HepG2 (cell line): ENCODE measurements around the gene ATG13. TPM values are rescaled to one million over a fixed set of nuclear protein-coding genes. Genes with fewer than 3 reads are reported as not detected.
A peak's percentile ranks its signal among the peaks of the same experiment; 100 is the strongest.

Experiments
- CAMTA2 ChIP-seq: sonication (generic); formaldehyde crosslinking; IDR thresholded peaks from 2 replicates; pipeline ENCODE4 v1.4.0; 2020; ENCODE audit warnings: mild to moderate bottlenecking, missing genetic modification reagents, borderline replicate concordance
- HNF4A ChIP-seq: sonication (generic); formaldehyde crosslinking; IDR thresholded peaks from 2 replicates; pipeline ENCODE4 v1.4.0; 2020; ENCODE audit warnings: missing genetic modification reagents
- MAFK ChIP-seq, 2 experiments: IDR thresholded peaks in 1 of 2; conservative IDR thresholded peaks in 1 of 2; 2 replicates each; pipeline ENCODE4 v1.6.1; 2011; ENCODE audit warnings: improper control_type of control experiment in 2 of 2, low read length in 2 of 2
- PAX8 ChIP-seq: sonication (generic); formaldehyde crosslinking; IDR thresholded peaks from 2 replicates; pipeline ENCODE4 v1.8.0; 2022; ENCODE audit warnings: mild to moderate bottlenecking, missing genetic modification reagents, borderline replicate concordance
- SAFB2 ChIP-seq: sonication (generic); formaldehyde crosslinking; IDR thresholded peaks from 2 replicates; pipeline ENCODE4 v1.5.1; 2020; ENCODE audit warnings: missing genetic modification reagents, low read depth, mild to moderate bottlenecking, borderline replicate concordance
- SKI ChIP-seq: fragments of 450-650 bp; IDR thresholded peaks from one replicate; pipeline ENCODE4 v1.6.1; 2018; ENCODE audit warnings: mild to moderate bottlenecking; ENCODE audit not compliant: partially characterized antibody
- THYN1 ChIP-seq: sonication (generic); formaldehyde crosslinking; IDR thresholded peaks from 2 replicates; pipeline ENCODE4 v1.8.1; 2023; ENCODE audit warnings: low read depth, mild to moderate bottlenecking, moderate library complexity, missing genetic modification reagents, borderline replicate concordance
- U2AF1 ChIP-seq: fragments of 200-400 bp; formaldehyde crosslinking; optimal IDR thresholded peaks from 2 replicates; pipeline ENCODE3; 2017; ENCODE audit warnings: mild to moderate bottlenecking, low read depth, low read length
- ZMYM3 ChIP-seq: sonication (generic); formaldehyde crosslinking; IDR thresholded peaks from 2 replicates; pipeline ENCODE4 v1.5.1; 2020; ENCODE audit warnings: mild to moderate bottlenecking, missing genetic modification reagents
- ZNF17 ChIP-seq: sonication (generic); formaldehyde crosslinking; IDR thresholded peaks from 2 replicates; pipeline ENCODE4 v1.5.0; 2020; ENCODE audit warnings: mild to moderate bottlenecking, missing genetic modification reagents
- ZNF564 ChIP-seq: sonication (generic); formaldehyde crosslinking; IDR thresholded peaks from 2 replicates; pipeline ENCODE4 v1.8.1; 2023; ENCODE audit warnings: mild to moderate bottlenecking, missing genetic modification reagents
- ZNF567 ChIP-seq: sonication (generic); formaldehyde crosslinking; IDR thresholded peaks from 2 replicates; pipeline ENCODE4 v1.8.1; 2023; ENCODE audit warnings: mild to moderate bottlenecking, missing genetic modification reagents, borderline replicate concordance
- ZNF724P ChIP-seq: sonication (generic); formaldehyde crosslinking; IDR thresholded peaks from 2 replicates; pipeline ENCODE4 v1.8.0; 2022; ENCODE audit warnings: missing genetic modification reagents, borderline replicate concordance
- ZNF775 ChIP-seq: sonication (generic); formaldehyde crosslinking; IDR thresholded peaks from 2 replicates; pipeline ENCODE4 v1.4.0; 2020; ENCODE audit warnings: missing genetic modification reagents, mild to moderate bottlenecking, moderate library complexity, borderline replicate concordance
- ZNF776 ChIP-seq: sonication (generic); formaldehyde crosslinking; IDR thresholded peaks from 2 replicates; pipeline ENCODE4 v1.4.0; 2020; ENCODE audit warnings: mild to moderate bottlenecking, missing genetic modification reagents
- polyA plus RNA-seq, 8 experiments: library from polyadenylated mRNA; depleted of rRNA in 3 of 8; stranded (reverse) in 7 of 8; unstranded in 1 of 8; fragments of >200 nt; fragmentation: Illumina TruSeq in 4 of 8; extraction: Trizol in 4 of 8; gene quantifications; 2 replicates each; pipeline versions ENCODE4 v1.2.1 to v1.2.3, GENCODE V29; 2011 to 2016; ENCODE audit warnings: low read depth in 4 of 8, missing spikeins in 1 of 8, mixed read lengths in 1 of 8; ENCODE audit not compliant: insufficient read depth in 1 of 8
- total RNA-seq, 5 experiments: library from RNA; depleted of rRNA; stranded (reverse); fragments of >200 nt; fragmentation: Illumina TruSeq; extraction: Trizol; gene quantifications; 2 replicates each; pipeline ENCODE4 v1.2.3, GENCODE V29; 2016; ENCODE audit warnings: low read depth in 1 of 5
- TF ChIP-seq, protein P1 (sequence below): sonication (generic); formaldehyde crosslinking; IDR thresholded peaks from 2 replicates; pipeline ENCODE4 v1.5.0; 2020; ENCODE audit warnings: missing genetic modification reagents
- TF ChIP-seq, protein P2 (sequence below): sonication (generic); formaldehyde crosslinking; IDR thresholded peaks from 2 replicates; pipeline ENCODE4 v1.5.0; 2020; ENCODE audit warnings: missing genetic modification reagents
- TF ChIP-seq, protein P3 (sequence below): sonication (generic); formaldehyde crosslinking; IDR thresholded peaks from 2 replicates; pipeline ENCODE4 v1.4.0; 2020; ENCODE audit warnings: mild to moderate bottlenecking, missing genetic modification reagents
- TF ChIP-seq, protein P4 (sequence below): sonication (generic); formaldehyde crosslinking; conservative IDR thresholded peaks from 2 replicates; pipeline ENCODE4 v1.8.1; 2023; ENCODE audit warnings: missing genetic modification reagents
- TF ChIP-seq, protein P5 (sequence below), 2 experiments: sonication (generic) in 1 of 2; formaldehyde crosslinking in 1 of 2; IDR thresholded peaks; 2 replicates each; pipeline versions ENCODE4 v1.6.1 to v1.9.0; 2014 to 2022; ENCODE audit warnings: antibody characterized with exemption in 1 of 2, borderline replicate concordance in 1 of 2, inconsistent platforms in 1 of 2, low read depth in 1 of 2, missing genetic modification reagents in 1 of 2

Gene ATG13
- total and polyA plus RNA-seq, 2 of the 13 experiments (the other 11 are each of a cell fraction or from before 2014, with no cell fraction given), result 55.0 to 77.3 TPM

DNA sequence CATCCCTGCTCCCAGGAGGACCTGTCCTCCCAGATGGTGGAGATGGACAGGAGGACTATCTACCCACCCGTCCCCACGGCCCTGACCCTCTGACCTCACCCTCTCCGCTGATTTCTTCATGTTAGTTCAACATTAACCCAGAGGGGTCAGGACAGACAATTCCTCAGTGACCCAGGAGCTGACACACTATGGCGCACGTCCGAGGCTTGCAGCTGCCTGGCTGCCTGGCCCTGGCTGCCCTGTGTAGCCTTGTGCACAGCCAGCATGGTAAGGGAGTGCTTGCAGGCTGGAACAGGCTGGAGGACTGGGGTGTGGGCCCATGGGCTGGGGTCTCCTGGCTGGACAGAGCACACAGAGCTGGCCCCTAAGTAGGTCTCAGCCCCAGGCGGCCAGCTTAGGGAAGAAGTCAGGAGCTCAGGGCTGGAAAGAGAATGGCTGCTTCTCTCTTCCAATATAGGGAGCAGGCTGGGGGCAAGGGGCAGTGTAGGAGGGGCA, 101.7 kb downstream of the ATG13 start, which contains the start of gene F2 (continued):
- TF ChIP-seq, protein P1, sequence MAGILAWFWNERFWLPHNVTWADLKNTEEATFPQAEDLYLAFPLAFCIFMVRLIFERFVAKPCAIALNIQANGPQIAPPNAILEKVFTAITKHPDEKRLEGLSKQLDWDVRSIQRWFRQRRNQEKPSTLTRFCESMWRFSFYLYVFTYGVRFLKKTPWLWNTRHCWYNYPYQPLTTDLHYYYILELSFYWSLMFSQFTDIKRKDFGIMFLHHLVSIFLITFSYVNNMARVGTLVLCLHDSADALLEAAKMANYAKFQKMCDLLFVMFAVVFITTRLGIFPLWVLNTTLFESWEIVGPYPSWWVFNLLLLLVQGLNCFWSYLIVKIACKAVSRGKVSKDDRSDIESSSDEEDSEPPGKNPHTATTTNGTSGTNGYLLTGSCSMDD (CRISPR knock-in tag), result no peak
- TF ChIP-seq ZNF564 (CRISPR knock-in tag) (0 out of 2 replicates have a peak, but pooled peaks have one; percentile 11), U2AF1 (peak; percentile 77), ZMYM3 (CRISPR knock-in tag) (peak; percentile 93), THYN1 (CRISPR knock-in tag) (peak; percentile 72; the same call in 1 of the 2 replicates), HNF4A (CRISPR knock-in tag) (peak; percentile 86), ZNF17 (CRISPR knock-in tag) (no peak), SAFB2 (CRISPR knock-in tag) (no peak), SKI (peak; percentile 49), PAX8 (CRISPR knock-in tag) (peak; percentile 27; the same call in 1 of the 2 replicates), ZNF776 (CRISPR knock-in tag) (no peak), ZNF724P (CRISPR knock-in tag) (no peak), ZNF567 (CRISPR knock-in tag) (no peak), ZNF775 (CRISPR knock-in tag) (peak; percentile 70; the same call in 1 of the 2 replicates), CAMTA2 (CRISPR knock-in tag) (no peak), MAFK (conservative IDR thresholded peaks at IDR 0.05 in 1 of 2, IDR thresholded peaks at IDR 0.05 in 1 of 2; ENCODE audit: low read length in 2 of 2) (no peak)
- TF ChIP-seq, protein P2, sequence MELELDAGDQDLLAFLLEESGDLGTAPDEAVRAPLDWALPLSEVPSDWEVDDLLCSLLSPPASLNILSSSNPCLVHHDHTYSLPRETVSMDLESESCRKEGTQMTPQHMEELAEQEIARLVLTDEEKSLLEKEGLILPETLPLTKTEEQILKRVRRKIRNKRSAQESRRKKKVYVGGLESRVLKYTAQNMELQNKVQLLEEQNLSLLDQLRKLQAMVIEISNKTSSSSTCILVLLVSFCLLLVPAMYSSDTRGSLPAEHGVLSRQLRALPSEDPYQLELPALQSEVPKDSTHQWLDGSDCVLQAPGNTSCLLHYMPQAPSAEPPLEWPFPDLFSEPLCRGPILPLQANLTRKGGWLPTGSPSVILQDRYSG (CRISPR knock-in tag), result no peak
- TF ChIP-seq, protein P3, sequence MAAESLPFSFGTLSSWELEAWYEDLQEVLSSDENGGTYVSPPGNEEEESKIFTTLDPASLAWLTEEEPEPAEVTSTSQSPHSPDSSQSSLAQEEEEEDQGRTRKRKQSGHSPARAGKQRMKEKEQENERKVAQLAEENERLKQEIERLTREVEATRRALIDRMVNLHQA (CRISPR knock-in tag), result no peak
- TF ChIP-seq, protein P4, sequence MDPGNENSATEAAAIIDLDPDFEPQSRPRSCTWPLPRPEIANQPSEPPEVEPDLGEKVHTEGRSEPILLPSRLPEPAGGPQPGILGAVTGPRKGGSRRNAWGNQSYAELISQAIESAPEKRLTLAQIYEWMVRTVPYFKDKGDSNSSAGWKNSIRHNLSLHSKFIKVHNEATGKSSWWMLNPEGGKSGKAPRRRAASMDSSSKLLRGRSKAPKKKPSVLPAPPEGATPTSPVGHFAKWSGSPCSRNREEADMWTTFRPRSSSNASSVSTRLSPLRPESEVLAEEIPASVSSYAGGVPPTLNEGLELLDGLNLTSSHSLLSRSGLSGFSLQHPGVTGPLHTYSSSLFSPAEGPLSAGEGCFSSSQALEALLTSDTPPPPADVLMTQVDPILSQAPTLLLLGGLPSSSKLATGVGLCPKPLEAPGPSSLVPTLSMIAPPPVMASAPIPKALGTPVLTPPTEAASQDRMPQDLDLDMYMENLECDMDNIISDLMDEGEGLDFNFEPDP (CRISPR knock-in tag), result no peak
- TF ChIP-seq, protein P5, sequence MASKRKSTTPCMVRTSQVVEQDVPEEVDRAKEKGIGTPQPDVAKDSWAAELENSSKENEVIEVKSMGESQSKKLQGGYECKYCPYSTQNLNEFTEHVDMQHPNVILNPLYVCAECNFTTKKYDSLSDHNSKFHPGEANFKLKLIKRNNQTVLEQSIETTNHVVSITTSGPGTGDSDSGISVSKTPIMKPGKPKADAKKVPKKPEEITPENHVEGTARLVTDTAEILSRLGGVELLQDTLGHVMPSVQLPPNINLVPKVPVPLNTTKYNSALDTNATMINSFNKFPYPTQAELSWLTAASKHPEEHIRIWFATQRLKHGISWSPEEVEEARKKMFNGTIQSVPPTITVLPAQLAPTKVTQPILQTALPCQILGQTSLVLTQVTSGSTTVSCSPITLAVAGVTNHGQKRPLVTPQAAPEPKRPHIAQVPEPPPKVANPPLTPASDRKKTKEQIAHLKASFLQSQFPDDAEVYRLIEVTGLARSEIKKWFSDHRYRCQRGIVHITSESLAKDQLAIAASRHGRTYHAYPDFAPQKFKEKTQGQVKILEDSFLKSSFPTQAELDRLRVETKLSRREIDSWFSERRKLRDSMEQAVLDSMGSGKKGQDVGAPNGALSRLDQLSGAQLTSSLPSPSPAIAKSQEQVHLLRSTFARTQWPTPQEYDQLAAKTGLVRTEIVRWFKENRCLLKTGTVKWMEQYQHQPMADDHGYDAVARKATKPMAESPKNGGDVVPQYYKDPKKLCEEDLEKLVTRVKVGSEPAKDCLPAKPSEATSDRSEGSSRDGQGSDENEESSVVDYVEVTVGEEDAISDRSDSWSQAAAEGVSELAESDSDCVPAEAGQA (IDR thresholded peaks at IDR 0.05; ENCODE audit: low read depth), result no peak
- TF ChIP-seq, protein P5 (CRISPR knock-in tag; IDR thresholded peaks at IDR 0.05; ENCODE audit: borderline replicate concordance), result no peak
